Measurements from ENCODE around the gene TNIK.

DNA sequence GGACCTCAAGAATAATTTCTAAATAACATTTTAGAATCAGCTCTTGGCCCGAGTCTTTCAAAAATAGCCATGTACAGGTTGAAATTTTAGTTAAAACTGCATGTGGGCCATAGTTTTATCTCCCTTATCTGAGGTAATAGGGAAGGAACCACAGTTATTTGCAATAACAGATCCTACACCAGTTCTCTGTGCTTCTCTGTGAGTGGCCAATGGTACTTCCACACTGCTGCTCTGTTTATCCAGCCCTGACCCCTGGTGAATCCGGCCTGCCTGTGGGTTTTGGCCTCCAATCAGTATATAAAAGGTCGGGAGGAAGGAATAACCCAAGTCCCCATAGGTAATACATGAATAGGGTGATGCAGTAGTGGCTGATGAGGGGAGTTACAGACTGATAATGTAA, 48.0 kb upstream of the TNIK start:
- TF ChIP-seq, protein P1, sequence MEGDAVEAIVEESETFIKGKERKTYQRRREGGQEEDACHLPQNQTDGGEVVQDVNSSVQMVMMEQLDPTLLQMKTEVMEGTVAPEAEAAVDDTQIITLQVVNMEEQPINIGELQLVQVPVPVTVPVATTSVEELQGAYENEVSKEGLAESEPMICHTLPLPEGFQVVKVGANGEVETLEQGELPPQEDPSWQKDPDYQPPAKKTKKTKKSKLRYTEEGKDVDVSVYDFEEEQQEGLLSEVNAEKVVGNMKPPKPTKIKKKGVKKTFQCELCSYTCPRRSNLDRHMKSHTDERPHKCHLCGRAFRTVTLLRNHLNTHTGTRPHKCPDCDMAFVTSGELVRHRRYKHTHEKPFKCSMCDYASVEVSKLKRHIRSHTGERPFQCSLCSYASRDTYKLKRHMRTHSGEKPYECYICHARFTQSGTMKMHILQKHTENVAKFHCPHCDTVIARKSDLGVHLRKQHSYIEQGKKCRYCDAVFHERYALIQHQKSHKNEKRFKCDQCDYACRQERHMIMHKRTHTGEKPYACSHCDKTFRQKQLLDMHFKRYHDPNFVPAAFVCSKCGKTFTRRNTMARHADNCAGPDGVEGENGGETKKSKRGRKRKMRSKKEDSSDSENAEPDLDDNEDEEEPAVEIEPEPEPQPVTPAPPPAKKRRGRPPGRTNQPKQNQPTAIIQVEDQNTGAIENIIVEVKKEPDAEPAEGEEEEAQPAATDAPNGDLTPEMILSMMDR (IDR thresholded peaks at IDR 0.05; ENCODE audit: poor library complexity) = no peak
- TF ChIP-seq EZH2phosphoT487 (IDR thresholded peaks at IDR 0.05; ENCODE audit: low read depth, severe bottlenecking, unreplicated experiment) = no peak
- TF ChIP-seq EZH2 (IDR thresholded peaks at IDR 0.05; ENCODE audit: borderline replicate concordance) = no peak

All from hepatocyte (in vitro differentiated cells).